CD14-positive monocyte (primary cell): ENCODE data around the gene PRM3. TPM values are rescaled to one million over a fixed set of nuclear protein-coding genes. Genes with fewer than 3 reads are reported as not detected.

Experiments used
- DNase-seq, 3 donors: peaks; one replicate each; pipeline ENCODE4 v3.0.0-alpha.2; 2011 to 2022
- H2AFZ ChIP-seq: 2 replicates; pipeline ENCODE4 v1.6.0; 2012; ENCODE audit warnings: mild to moderate bottlenecking, low read depth, low read length, inconsistent platforms; ENCODE audit not compliant: insufficient read depth, poor library complexity, severe bottlenecking
- H3K27ac ChIP-seq, 2 donors: 1 replicate in 1 of 2; 2 replicates in 1 of 2; pipeline ENCODE4 v1.5.1; 2012 to 2013; ENCODE audit warnings: low read length in 2 of 2, control low read depth in 1 of 2, inconsistent platforms in 1 of 2, low read depth in 1 of 2, mild to moderate bottlenecking in 1 of 2
- H3K27me3 ChIP-seq, 2 donors: one replicate each; pipeline versions ENCODE4 v1.6.0 to v1.6.1; 2011 to 2013; ENCODE audit warnings: low read length in 2 of 2; ENCODE audit not compliant: control insufficient read depth in 2 of 2, insufficient read depth in 2 of 2
- H3K36me3 ChIP-seq, 2 donors: replicated peaks in 1 of 2; 1 replicate in 1 of 2; 2 replicates in 1 of 2; pipeline versions ENCODE4 v1.5.1 to v1.6.1; 2012 to 2013; ENCODE audit warnings: low read length in 2 of 2, control low read depth in 1 of 2, inconsistent platforms in 1 of 2, mild to moderate bottlenecking in 1 of 2; ENCODE audit not compliant: insufficient read depth in 2 of 2, control insufficient read depth in 1 of 2
- H3K4me1 ChIP-seq, 2 donors: 1 replicate in 1 of 2; 2 replicates in 1 of 2; pipeline versions ENCODE4 v1.5.1 to v1.6.1; 2012 to 2013; ENCODE audit warnings: low read length in 2 of 2, control low read depth in 1 of 2, inconsistent platforms in 1 of 2, mild to moderate bottlenecking in 1 of 2, moderate library complexity in 1 of 2; ENCODE audit not compliant: insufficient read depth in 2 of 2, control insufficient read depth in 1 of 2
- H3K4me2 ChIP-seq: replicated peaks from 2 replicates; pipeline ENCODE3; 2012; ENCODE audit warnings: low read length, moderate library complexity, mild to moderate bottlenecking; ENCODE audit not compliant: poor library complexity, severe bottlenecking; ENCODE audit errors: extremely low read depth
- H3K4me3 ChIP-seq, 3 experiments: fragments of 200-600 bp in 1 of 3; sonication (generic) in 1 of 3; replicated peaks in 1 of 3; 1 replicate in 2 of 3; 2 replicates in 1 of 3; pipeline ENCODE4 v1.5.1; 2011 to 2013; ENCODE audit warnings: low read length in 3 of 3, mild to moderate bottlenecking in 3 of 3, control low read depth in 2 of 3, low read depth in 2 of 3, inconsistent platforms in 1 of 3, moderate library complexity in 1 of 3
- H3K79me2 ChIP-seq: 2 replicates; pipeline ENCODE4 v1.6.0; 2012; ENCODE audit warnings: mild to moderate bottlenecking, control low read depth, inconsistent platforms, low read length, moderate library complexity; ENCODE audit not compliant: insufficient read depth
- H3K9ac ChIP-seq: 2 replicates; pipeline ENCODE4 v1.6.0; 2017; ENCODE audit warnings: low read length, mild to moderate bottlenecking; ENCODE audit not compliant: insufficient read depth, poor library complexity, severe bottlenecking
- H3K9me3 ChIP-seq, 2 donors: replicated peaks in 1 of 2; 1 replicate in 1 of 2; 2 replicates in 1 of 2; pipeline versions ENCODE4 v1.5.1 to v1.6.1; 2012 to 2013; ENCODE audit warnings: low read length in 2 of 2, control low read depth in 1 of 2; ENCODE audit not compliant: control insufficient read depth in 1 of 2, insufficient read depth in 1 of 2
- H4K20me1 ChIP-seq: 2 replicates; pipeline ENCODE4 v1.6.0; 2012; ENCODE audit warnings: mild to moderate bottlenecking, low read length, control low read depth, moderate library complexity; ENCODE audit not compliant: insufficient read depth
- H3K27ac Mint-ChIP-seq, 7 donors: one replicate each; pipeline ENCODE4 v1.8.0; 2020; ENCODE audit warnings: mild to moderate bottlenecking in 7 of 7, mixed read lengths in 7 of 7, moderate library complexity in 6 of 7, inconsistent platforms in 2 of 7
- H3K27me3 Mint-ChIP-seq, 3 donors: one replicate each; pipeline ENCODE4 v1.8.0; 2021 to 2022; ENCODE audit warnings: low read depth in 3 of 3, mild to moderate bottlenecking in 3 of 3, mixed read lengths in 3 of 3, moderate library complexity in 3 of 3, inconsistent platforms in 1 of 3
- H3K36me3 Mint-ChIP-seq, 2 donors: one replicate each; pipeline ENCODE4 v1.8.0; 2020; ENCODE audit warnings: mixed read lengths in 2 of 2, inconsistent platforms in 1 of 2, mild to moderate bottlenecking in 1 of 2
- H3K4me1 Mint-ChIP-seq: one replicate; pipeline ENCODE4 v1.8.0; 2020; ENCODE audit warnings: mild to moderate bottlenecking, mixed read lengths
- H3K4me3 Mint-ChIP-seq, 2 donors: one replicate each; pipeline ENCODE4 v1.8.0; 2020; ENCODE audit warnings: mild to moderate bottlenecking in 2 of 2, mixed read lengths in 2 of 2, moderate library complexity in 1 of 2
- H3K9me3 Mint-ChIP-seq, 7 donors: one replicate each; pipeline ENCODE4 v1.8.0; 2020 to 2022; ENCODE audit warnings: mixed read lengths in 7 of 7, mild to moderate bottlenecking in 6 of 7, moderate library complexity in 6 of 7, inconsistent platforms in 2 of 7
- WGBS: methylation state at CpG from one replicate; pipeline ENCODE4 v1.1.5; 2013; ENCODE audit warnings: missing lambda C conversion rate; ENCODE audit not compliant: insufficient coverage; 5-methylcytosine and 5-hydroxymethylcytosine counted together
- intact Hi-C, 2 donors: fragments of 100-400 bp; cut with micrococcal nuclease; formaldehyde crosslinking; loops; one replicate each; pipeline versions ENCODE4 v1.15.0 to v1.15.1; 2023
- polyA plus RNA-seq, 3 donors: library from polyadenylated mRNA; depleted of rRNA in 1 of 3; unstranded in 2 of 3; stranded (reverse) in 1 of 3; fragments of 300-500 nt in 2 of 3; fragments of >200 nt in 1 of 3; fragmentation: Illumina TruSeq in 2 of 3; gene quantifications; 1 replicate in 2 of 3; 2 replicates in 1 of 3; pipeline ENCODE4 v1.2.3, GENCODE V29; 2012 to 2021
- TF ChIP-seq, protein P1 (sequence below): fragments of 200-600 bp; IDR thresholded peaks from one replicate; pipeline ENCODE4 v1.8.0; 2022; ENCODE audit warnings: antibody characterized with exemption, mild to moderate bottlenecking

The PRM3 gene
- polyA plus RNA-seq, 3 donors = not detected

DNA sequence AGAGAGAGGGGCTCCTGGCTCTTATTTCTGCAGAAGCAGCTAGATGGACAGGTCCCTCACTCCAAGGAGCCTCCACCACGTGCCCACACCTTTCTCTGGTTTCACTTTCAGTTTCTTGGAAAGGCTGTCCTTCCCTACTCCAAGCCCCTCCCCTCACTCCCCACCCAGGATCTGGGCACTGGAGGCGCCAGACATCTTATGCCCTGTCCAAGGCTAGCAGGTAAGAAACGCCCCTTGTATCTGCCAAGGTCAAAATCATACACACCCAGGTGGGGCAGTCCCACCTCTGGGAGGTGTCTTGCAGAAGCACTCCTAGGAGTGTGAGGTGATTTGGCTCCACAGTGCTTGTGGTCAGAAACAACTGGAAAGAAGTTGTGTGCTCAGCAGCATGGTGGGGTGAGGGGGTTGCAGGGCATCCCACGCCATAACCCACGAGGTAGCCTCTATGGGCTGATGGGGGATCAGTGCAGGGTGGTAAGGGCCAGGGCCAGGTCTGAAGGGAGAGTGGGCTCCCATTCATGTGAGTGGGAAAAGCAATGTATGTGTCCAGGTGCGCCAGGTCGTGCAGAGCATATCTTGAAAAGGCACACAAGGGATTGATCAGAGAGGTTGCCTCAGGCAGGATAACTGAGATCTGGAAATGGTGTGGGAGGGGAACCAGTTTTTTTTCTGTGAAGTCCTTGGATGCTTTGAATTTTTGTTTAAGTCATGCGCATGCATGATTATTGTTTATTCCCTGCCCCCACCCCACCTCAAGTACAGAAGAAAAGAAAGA, 39.5 kb upstream of the PRM3 start:
- H3K27ac ChIP-seq = no peak overlapping the region
- H3K4me3 Mint-ChIP-seq = peak overlapping the region in 1 of 2 donors; percentile 80
- H3K4me1 ChIP-seq = peaks cover 49 to 52% of the 10 kb centered on the region in 2 donors
- peaks cover 23 to 44% (median 27%) of the 10 kb centered on the region in 3 donors for H3K27me3 Mint-ChIP-seq
- peaks cover 0 to 2% (median 0%) of the 10 kb centered on the region in 7 donors for H3K9me3 Mint-ChIP-seq
- no peaks in the 10 kb centered on the region for H3K36me3 ChIP-seq
- no peak overlapping the region for H3K4me3 ChIP-seq
- H3K36me3 Mint-ChIP-seq = peaks cover 0 to 7% of the 10 kb centered on the region in 2 donors
- 70% methylated on average over 5 of the region's 8 CpGs for WGBS
- H3K27ac Mint-ChIP-seq = peak overlapping the region in 4 of 7 donors; percentile 46 to 79 (median 63)
- H4K20me1 ChIP-seq = no peaks in the 10 kb centered on the region
- no peaks in the 10 kb centered on the region for H3K9me3 ChIP-seq
- no peaks in the 10 kb centered on the region for H3K79me2 ChIP-seq
- no peak overlapping the region for H3K4me2 ChIP-seq
- TF ChIP-seq, protein P1, sequence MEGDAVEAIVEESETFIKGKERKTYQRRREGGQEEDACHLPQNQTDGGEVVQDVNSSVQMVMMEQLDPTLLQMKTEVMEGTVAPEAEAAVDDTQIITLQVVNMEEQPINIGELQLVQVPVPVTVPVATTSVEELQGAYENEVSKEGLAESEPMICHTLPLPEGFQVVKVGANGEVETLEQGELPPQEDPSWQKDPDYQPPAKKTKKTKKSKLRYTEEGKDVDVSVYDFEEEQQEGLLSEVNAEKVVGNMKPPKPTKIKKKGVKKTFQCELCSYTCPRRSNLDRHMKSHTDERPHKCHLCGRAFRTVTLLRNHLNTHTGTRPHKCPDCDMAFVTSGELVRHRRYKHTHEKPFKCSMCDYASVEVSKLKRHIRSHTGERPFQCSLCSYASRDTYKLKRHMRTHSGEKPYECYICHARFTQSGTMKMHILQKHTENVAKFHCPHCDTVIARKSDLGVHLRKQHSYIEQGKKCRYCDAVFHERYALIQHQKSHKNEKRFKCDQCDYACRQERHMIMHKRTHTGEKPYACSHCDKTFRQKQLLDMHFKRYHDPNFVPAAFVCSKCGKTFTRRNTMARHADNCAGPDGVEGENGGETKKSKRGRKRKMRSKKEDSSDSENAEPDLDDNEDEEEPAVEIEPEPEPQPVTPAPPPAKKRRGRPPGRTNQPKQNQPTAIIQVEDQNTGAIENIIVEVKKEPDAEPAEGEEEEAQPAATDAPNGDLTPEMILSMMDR = no peak
- peaks cover 53% of the 10 kb centered on the region for H3K4me1 Mint-ChIP-seq
- no peak overlapping the region for H2AFZ ChIP-seq
- no peak overlapping the region for H3K9ac ChIP-seq
- DNase-seq = no peak
- intact Hi-C loops = loop anchor here (5.0 kb wide), 3 partner anchors 34 to 49 kb away; partner anchors contain the start of gene RMI2 (in 1 of the 2)
- peaks cover 0 to 9% of the 10 kb centered on the region in 2 donors for H3K27me3 ChIP-seq

DNA sequence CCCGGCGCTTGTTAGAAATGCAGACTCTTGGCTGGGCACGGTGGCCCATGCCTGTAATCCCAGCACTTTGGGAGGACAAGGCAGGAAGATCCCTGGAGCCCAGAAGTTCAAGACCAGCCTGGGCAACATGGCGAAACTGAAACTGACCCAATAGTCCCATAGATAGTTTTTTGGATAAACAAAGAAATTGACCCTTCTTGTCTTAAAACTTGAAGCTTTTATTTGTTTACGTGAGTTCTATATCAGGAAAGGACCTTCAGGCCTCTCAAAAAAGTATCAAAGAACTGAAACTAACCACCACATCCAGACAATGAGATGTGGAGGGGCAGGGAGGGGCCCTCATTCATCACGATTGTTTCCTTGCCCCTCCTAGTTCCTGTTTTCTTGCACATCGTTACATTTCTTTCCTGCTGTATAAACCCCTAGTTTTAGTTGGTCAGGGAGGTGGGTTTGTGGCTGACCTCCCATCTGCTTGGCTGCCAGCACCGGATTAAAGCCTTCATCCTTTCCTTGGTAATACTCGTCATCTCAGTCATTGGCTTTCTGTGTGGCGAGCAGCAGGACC, 37.6 kb upstream of the PRM3 start:
- H3K4me2 ChIP-seq = peak overlapping the region; percentile 50
- peak overlapping the region; percentile 57 to 92 (median 85) for H3K27ac Mint-ChIP-seq

More for the DNA sequence above, 37.6 kb upstream of the PRM3 start:
- Histone ChIP-seq H4K20me1 (no peaks in the 10 kb centered on the region), H3K9ac (no peak overlapping the region), H3K9me3 (no peaks in the 10 kb centered on the region), H3K4me3 (peak overlapping the region in 1 of 3 experiments; percentile 41), H2AFZ (no peak overlapping the region), H3K79me2 (no peaks in the 10 kb centered on the region), H3K36me3 (no peaks in the 10 kb centered on the region), H3K27me3 (peaks cover 0 to 9% of the 10 kb centered on the region in 2 donors), H3K27ac (peak overlapping the region; percentile 36 to 72), H3K4me1 (peaks cover 67 to 70% of the 10 kb centered on the region in 2 donors)
- Mint-ChIP-seq H3K27me3 (peaks cover 18 to 31% (median 21%) of the 10 kb centered on the region in 3 donors), H3K9me3 (peaks cover 0 to 2% (median 0%) of the 10 kb centered on the region in 7 donors), H3K4me3 (peak overlapping the region; percentile 39 to 59), H3K36me3 (peaks cover 0 to 7% of the 10 kb centered on the region in 2 donors), H3K4me1 (peaks cover 70% of the 10 kb centered on the region)
- TF ChIP-seq, protein P1 = no peak
- WGBS = 66% methylated on average over 4 of the region's 10 CpGs
- intact Hi-C loops = loop anchor here (5.0 kb wide), 3 partner anchors 36 to 51 kb away; partner anchors contain the start of gene RMI2 (in 1 of the 2)
- DNase-seq = peak; percentile 73 to 84 (median 76)
